OCI-LY1 (cell line): Measurements from ENCODE around the gene HYAL1.

ENCODE experiments used
- CTCF ChIP-seq: fragments of 200-600 bp; sonication (generic), shearing (Covaris generic); IDR thresholded peaks from 2 replicates; pipeline ENCODE4 v1.5.1; 2017; ENCODE audit warnings: mild to moderate bottlenecking, antibody characterized with exemption, low read length, moderate library complexity, mixed read lengths
- EZH2 ChIP-seq: fragments of 200-600 bp; sonication (generic), shearing (Covaris generic); IDR thresholded peaks from 2 replicates; pipeline ENCODE4 v1.8.0; 2017; ENCODE audit warnings: borderline replicate concordance, mixed run types, mild to moderate bottlenecking, antibody characterized with exemption, low read length, moderate library complexity, mixed read lengths

GRCh38 chr3:50295553-50296431 lies 7.6 kb downstream of the HYAL1 start:
- TF ChIP-seq CTCF, result no peak
- TF ChIP-seq EZH2, result no peak
